PC-9 (cell line): ENCODE measurements around the gene CLTCL1.
"Not testable (repeated sequence)": the region's sequence is repeated elsewhere in the genome, so short reads cannot be mapped to it uniquely, and the experiment has no call there.

Source experiments
- CTCF ChIP-seq: fragments of 200-600 bp; sonication (generic); conservative IDR thresholded peaks from 2 replicates; pipeline ENCODE4 v1.6.1; 2017; ENCODE audit warnings: mixed run types, antibody characterized with exemption, mild to moderate bottlenecking, moderate library complexity
- EZH2 ChIP-seq: fragments of 200-600 bp; sonication (generic); IDR thresholded peaks from 2 replicates; pipeline ENCODE4 v1.8.0; 2017; ENCODE audit warnings: antibody characterized with exemption, low read depth

- TF ChIP-seq CTCF, EZH2: not testable (repeated sequence)
These were observed 135.4 kb downstream of the CLTCL1 start for GRCh38 chr22:19156109-19156508.
